ENCODE results near the gene USP3. TPM values are rescaled to one million over a fixed set of nuclear protein-coding genes. Genes with fewer than 3 reads are reported as not detected.
A peak's percentile ranks its signal among the peaks of the same experiment; 100 is the strongest.
"Not testable (repeated sequence)": the region's sequence is repeated elsewhere in the genome, so short reads cannot be mapped to it uniquely, and the experiment has no call there.

The USP3 gene
- total RNA-seq, 1 donor from 2014 or later, result 22.0 TPM

GRCh38 chr15:63475707-63476106, 28.7 kb upstream of the USP3 start:
- ATAC-seq, result no peak

GRCh38 chr15:63476229-63476632, 28.2 kb upstream of the USP3 start:
- DNase-seq (ENCODE audit: low spot score) (no peak), ATAC-seq (no peak)

More at GRCh38 chr15:63475707-63476106, 28.7 kb upstream of the USP3 start:
- DNase-seq (ENCODE audit: low spot score), result no peak

GRCh38 chr15:63478243-63478642, 26.1 kb upstream of the USP3 start:
- DNase-seq (ENCODE audit: low spot score) (no peak), ATAC-seq (no peak)

- DNase-seq (ENCODE audit: low spot score) (no peak), ATAC-seq (no peak)
Measured at GRCh38 chr15:63480441-63480821, 24.0 kb upstream of the USP3 start.

- DNase-seq (ENCODE audit: low spot score) (no peak), ATAC-seq (no peak)
Measured at GRCh38 chr15:63481105-63481810, 23.1 kb upstream of the USP3 start.

- ATAC-seq (peak; percentile 71), DNase-seq (ENCODE audit: low spot score) (no peak)
Measured at GRCh38 chr15:63482874-63483323, 21.5 kb upstream of the USP3 start.

GRCh38 chr15:63483521-63484371, 20.6 kb upstream of the USP3 start:
- DNase-seq (ENCODE audit: low spot score), result no peak
- ATAC-seq, result peak; percentile 59

GRCh38 chr15:63484433-63485186, 19.8 kb upstream of the USP3 start:
- no peak for ATAC-seq
- DNase-seq (ENCODE audit: low spot score), result no peak

- ATAC-seq (peak; percentile 95), DNase-seq (ENCODE audit: low spot score) (peak; percentile 90)
Measured at GRCh38 chr15:63487076-63487757, 17.2 kb upstream of the USP3 start.

GRCh38 chr15:63487758-63488397, 16.5 kb upstream of the USP3 start:
- DNase-seq (ENCODE audit: low spot score), result peak; percentile 42
- not testable (repeated sequence) for ATAC-seq

GRCh38 chr15:63488398-63488960, 15.9 kb upstream of the USP3 start:
- ATAC-seq, result no peak
- DNase-seq (ENCODE audit: low spot score), result peak; percentile 41

GRCh38 chr15:63489352-63489751, 15.0 kb upstream of the USP3 start:
- DNase-seq (ENCODE audit: low spot score) (no peak), ATAC-seq (no peak)

GRCh38 chr15:63490345-63491034, 13.9 kb upstream of the USP3 start:
- DNase-seq (ENCODE audit: low spot score) (peak; percentile 43), ATAC-seq (no peak)

- DNase-seq (ENCODE audit: low spot score) (peak; percentile 38), ATAC-seq (no peak)
Measured at GRCh38 chr15:63491116-63491827, 13.1 kb upstream of the USP3 start.

GRCh38 chr15:63491979-63492378, 12.4 kb upstream of the USP3 start:
- ATAC-seq (no peak), DNase-seq (ENCODE audit: low spot score) (peak; percentile 36)

GRCh38 chr15:63492541-63493077, 11.8 kb upstream of the USP3 start:
- ATAC-seq, result no peak

GRCh38 chr15:63493436-63493835, 11.0 kb upstream of the USP3 start:
- ATAC-seq (no peak), DNase-seq (ENCODE audit: low spot score) (no peak)

More at GRCh38 chr15:63492541-63493077, 11.8 kb upstream of the USP3 start:
- DNase-seq (ENCODE audit: low spot score), result no peak

- DNase-seq (ENCODE audit: low spot score), result no peak
- no peak for ATAC-seq
Measured at GRCh38 chr15:63494408-63494807, 10.0 kb upstream of the USP3 start.

Measured in left lobe of liver (tissue), 2 donors.